PC-3 (cell line): ENCODE measurements around the gene PRKACA. TPM values are rescaled to one million over a fixed set of nuclear protein-coding genes. Genes with fewer than 3 reads are reported as not detected.

ENCODE experiments used
- ATAC-seq: fragments of 200-7000 bp; cut with Tn5 transposase; 2 replicates; pipeline ENCODE4 v1.9.1; 2020; ENCODE audit warnings: mild to moderate bottlenecking, moderate library complexity
- BruUV-seq: library from RNA; stranded (reverse); fragments of 400-500 nt; replicated peaks from 2 replicates; lab custom pipeline; 2021; lab: Mats Ljungman, UMichigan
- CTCF ChIA-PET: fragments of 300-600 bp; sonication (Branson Sonifier 250); formaldehyde crosslinking; loops from one replicate; lab custom pipeline; 2022; ENCODE audit warnings: antibody characterized with exemption; lab: Charles Lee
- POLR2A ChIA-PET: fragments of 300-600 bp; sonication (Branson Sonifier 250); formaldehyde crosslinking; loops from one replicate; lab custom pipeline; 2022; ENCODE audit warnings: antibody characterized with exemption; ENCODE audit not compliant: unreplicated experiment; lab: Charles Lee
- DNase-seq: peaks from one replicate; pipeline ENCODE4 v3.0.0-alpha.2; 2015
- H2AFZ ChIP-seq: fragments of 300-600 bp; sonication (generic); 2 replicates; pipeline ENCODE4 v1.6.0; 2016; ENCODE audit warnings: antibody characterized with exemption, low read length
- H3F3A ChIP-seq: fragments of 300-600 bp; sonication (generic); one replicate; pipeline ENCODE4 v1.6.0; 2017; ENCODE audit warnings: antibody characterized with exemption, low read length, control low read depth, mild to moderate bottlenecking; ENCODE audit not compliant: unreplicated experiment
- H3K27ac ChIP-seq: fragments of 300-600 bp; sonication (generic); 2 replicates; pipeline ENCODE4 v1.5.1; 2016; ENCODE audit warnings: mild to moderate bottlenecking, low read length
- H3K27me3 ChIP-seq: fragments of 300-600 bp; sonication (generic); 2 replicates; pipeline ENCODE4 v1.6.1; 2016; ENCODE audit warnings: low read length, mixed read lengths
- H3K36me3 ChIP-seq: fragments of 300-600 bp; sonication (generic); 2 replicates; pipeline ENCODE4 v1.6.1; 2016; ENCODE audit warnings: low read depth, mixed run types, low read length, mixed read lengths
- H3K4me1 ChIP-seq: fragments of 300-600 bp; sonication (generic); 2 replicates; pipeline ENCODE4 v1.5.1; 2016; ENCODE audit warnings: low read length; ENCODE audit not compliant: insufficient read depth
- H3K4me2 ChIP-seq: fragments of 300-600 bp; sonication (generic); 2 replicates; pipeline ENCODE4 v1.6.0; 2016; ENCODE audit warnings: low read length
- H3K4me3 ChIP-seq: fragments of 300-600 bp; sonication (generic); 2 replicates; pipeline ENCODE4 v1.5.1; 2016; ENCODE audit warnings: mild to moderate bottlenecking, low read length, mixed read lengths
- H3K79me2 ChIP-seq: fragments of 300-600 bp; sonication (generic); 2 replicates; pipeline ENCODE4 v1.6.1; 2017; ENCODE audit warnings: low read length, mixed read lengths
- H3K9ac ChIP-seq: fragments of 300-600 bp; sonication (generic); 2 replicates; pipeline ENCODE4 v1.6.0; 2016; ENCODE audit warnings: mild to moderate bottlenecking, low read length
- H3K9me2 ChIP-seq: fragments of 300-600 bp; sonication (generic); replicated peaks from 2 replicates; pipeline ENCODE4 v1.6.1; 2016; ENCODE audit warnings: mixed run types, low read length, mixed read lengths
- H3K9me3 ChIP-seq: fragments of 300-600 bp; sonication (generic); 2 replicates; pipeline ENCODE4 v1.6.1; 2016; ENCODE audit warnings: low read length, mixed read lengths
- H4K20me1 ChIP-seq: fragments of 300-600 bp; sonication (generic); 2 replicates; pipeline ENCODE4 v1.6.1; 2016; ENCODE audit warnings: low read length, mixed read lengths
- EZH2 ChIP-seq: fragments of 300-600 bp; sonication (generic); IDR thresholded peaks from one replicate; pipeline ENCODE4 v1.6.1; 2017; ENCODE audit warnings: antibody characterized with exemption, mild to moderate bottlenecking, low read length; ENCODE audit not compliant: unreplicated experiment
- EZH2phosphoT487 ChIP-seq: fragments of 300-600 bp; sonication (generic); IDR thresholded peaks from 2 replicates; pipeline ENCODE4 v1.6.1; 2018; ENCODE audit warnings: mild to moderate bottlenecking, antibody characterized with exemption, low read length, borderline replicate concordance
- intact Hi-C: fragments of 100-400 bp; cut with micrococcal nuclease; formaldehyde crosslinking; loops from 2 replicates; pipeline ENCODE4 v1.9.0; 2023
- total RNA-seq: library from RNA; depleted of rRNA; stranded (reverse); fragments of >200 nt; gene quantifications from 2 replicates; pipeline ENCODE4 v1.2.3, GENCODE V29; 2014
- TF ChIP-seq, protein P1 (sequence below): fragments of 300-600 bp; sonication (generic); conservative IDR thresholded peaks from 2 replicates; pipeline ENCODE4 v1.5.1; 2017; ENCODE audit warnings: antibody characterized with exemption, low read depth, mild to moderate bottlenecking, low read length

Gene PRKACA
- total RNA-seq, 1 experiment from 2014 or later = 50.2 TPM

DNA sequence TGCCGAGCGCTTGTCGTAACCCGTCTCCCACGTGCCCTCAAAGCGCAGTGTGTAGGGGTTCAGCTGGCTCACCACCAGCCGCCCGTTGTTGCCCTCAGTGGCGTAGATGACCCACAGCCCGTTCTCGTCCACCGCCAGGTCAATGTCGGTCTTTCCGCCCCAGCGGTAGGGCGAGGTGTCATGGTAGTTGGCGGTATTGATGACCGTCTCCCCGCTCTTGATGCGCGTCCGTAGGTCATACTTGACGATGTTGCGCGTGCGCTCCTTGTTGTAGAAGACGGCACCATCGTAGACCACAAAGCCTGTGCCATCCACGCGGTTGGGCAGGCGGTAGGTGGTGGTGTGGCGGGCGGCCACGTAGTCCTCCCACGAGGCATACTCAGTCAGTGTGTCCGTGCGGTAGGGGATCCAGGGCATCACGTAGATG, 45.3 kb upstream of the PRKACA start:
- Histone ChIP-seq H3K27ac (no peak overlapping the region), H3K79me2 (no peaks in the 10 kb centered on the region), H3K36me3 (peaks cover 4% of the 10 kb centered on the region), H3K4me2 (no peak overlapping the region), H3K4me3 (no peak overlapping the region), H3K27me3 (no peaks in the 10 kb centered on the region), H3F3A (no peaks in the 10 kb centered on the region), H4K20me1 (no peaks in the 10 kb centered on the region), H3K9ac (no peak overlapping the region), H2AFZ (no peak overlapping the region), H3K9me3 (no peaks in the 10 kb centered on the region), H3K9me2 (no peaks in the 10 kb centered on the region), H3K4me1 (no peaks in the 10 kb centered on the region)
- DNase-seq (no peak), ATAC-seq (no peak)
- CTCF ChIA-PET = no interaction called here
- TF ChIP-seq, protein P1, sequence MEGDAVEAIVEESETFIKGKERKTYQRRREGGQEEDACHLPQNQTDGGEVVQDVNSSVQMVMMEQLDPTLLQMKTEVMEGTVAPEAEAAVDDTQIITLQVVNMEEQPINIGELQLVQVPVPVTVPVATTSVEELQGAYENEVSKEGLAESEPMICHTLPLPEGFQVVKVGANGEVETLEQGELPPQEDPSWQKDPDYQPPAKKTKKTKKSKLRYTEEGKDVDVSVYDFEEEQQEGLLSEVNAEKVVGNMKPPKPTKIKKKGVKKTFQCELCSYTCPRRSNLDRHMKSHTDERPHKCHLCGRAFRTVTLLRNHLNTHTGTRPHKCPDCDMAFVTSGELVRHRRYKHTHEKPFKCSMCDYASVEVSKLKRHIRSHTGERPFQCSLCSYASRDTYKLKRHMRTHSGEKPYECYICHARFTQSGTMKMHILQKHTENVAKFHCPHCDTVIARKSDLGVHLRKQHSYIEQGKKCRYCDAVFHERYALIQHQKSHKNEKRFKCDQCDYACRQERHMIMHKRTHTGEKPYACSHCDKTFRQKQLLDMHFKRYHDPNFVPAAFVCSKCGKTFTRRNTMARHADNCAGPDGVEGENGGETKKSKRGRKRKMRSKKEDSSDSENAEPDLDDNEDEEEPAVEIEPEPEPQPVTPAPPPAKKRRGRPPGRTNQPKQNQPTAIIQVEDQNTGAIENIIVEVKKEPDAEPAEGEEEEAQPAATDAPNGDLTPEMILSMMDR = no peak
- TF ChIP-seq EZH2 (no peak), EZH2phosphoT487 (no peak)
- POLR2A ChIA-PET = no interaction called here
- intact Hi-C loops = no loop called here
- TSS peak; percentile 35 for BruUV-seq

DNA sequence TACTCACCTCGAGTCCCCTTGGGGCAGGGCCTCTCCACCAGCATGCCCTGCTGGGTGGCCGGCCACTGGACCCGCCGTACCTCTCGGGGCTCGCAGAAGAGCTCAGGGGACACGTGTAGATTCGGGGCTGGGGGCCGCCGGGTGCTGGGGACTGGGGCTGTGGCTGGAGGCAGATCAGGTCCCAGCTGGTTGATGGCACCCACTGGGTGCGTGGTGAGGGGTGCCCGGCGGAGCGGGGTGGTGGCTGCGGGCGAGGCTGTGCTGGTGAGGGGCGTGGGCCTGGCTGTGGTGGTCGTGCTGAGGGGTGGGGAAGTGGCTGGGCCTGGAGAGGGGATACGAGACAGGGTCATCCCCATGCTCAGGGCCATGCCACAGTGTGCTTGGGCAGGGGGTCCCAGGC, 43.7 kb upstream of the PRKACA start:
- POLR2A ChIA-PET = no interaction called here
- Histone ChIP-seq H3K4me2 (no peak overlapping the region), H3K79me2 (no peaks in the 10 kb centered on the region), H2AFZ (no peak overlapping the region), H3F3A (no peaks in the 10 kb centered on the region), H3K4me1 (no peaks in the 10 kb centered on the region), H4K20me1 (no peaks in the 10 kb centered on the region), H3K4me3 (no peak overlapping the region), H3K9me3 (no peaks in the 10 kb centered on the region), H3K36me3 (peaks cover 10% of the 10 kb centered on the region), H3K27me3 (no peaks in the 10 kb centered on the region), H3K9me2 (no peaks in the 10 kb centered on the region), H3K27ac (no peak overlapping the region), H3K9ac (no peak overlapping the region)
- intact Hi-C loops = no loop called here
- TF ChIP-seq, protein P1 = no peak
- no peak for TF ChIP-seq EZH2
- no peak for TF ChIP-seq EZH2phosphoT487
- no TSS peak for BruUV-seq
- DNase-seq (no peak), ATAC-seq (no peak)
- CTCF ChIA-PET = no interaction called here

DNA sequence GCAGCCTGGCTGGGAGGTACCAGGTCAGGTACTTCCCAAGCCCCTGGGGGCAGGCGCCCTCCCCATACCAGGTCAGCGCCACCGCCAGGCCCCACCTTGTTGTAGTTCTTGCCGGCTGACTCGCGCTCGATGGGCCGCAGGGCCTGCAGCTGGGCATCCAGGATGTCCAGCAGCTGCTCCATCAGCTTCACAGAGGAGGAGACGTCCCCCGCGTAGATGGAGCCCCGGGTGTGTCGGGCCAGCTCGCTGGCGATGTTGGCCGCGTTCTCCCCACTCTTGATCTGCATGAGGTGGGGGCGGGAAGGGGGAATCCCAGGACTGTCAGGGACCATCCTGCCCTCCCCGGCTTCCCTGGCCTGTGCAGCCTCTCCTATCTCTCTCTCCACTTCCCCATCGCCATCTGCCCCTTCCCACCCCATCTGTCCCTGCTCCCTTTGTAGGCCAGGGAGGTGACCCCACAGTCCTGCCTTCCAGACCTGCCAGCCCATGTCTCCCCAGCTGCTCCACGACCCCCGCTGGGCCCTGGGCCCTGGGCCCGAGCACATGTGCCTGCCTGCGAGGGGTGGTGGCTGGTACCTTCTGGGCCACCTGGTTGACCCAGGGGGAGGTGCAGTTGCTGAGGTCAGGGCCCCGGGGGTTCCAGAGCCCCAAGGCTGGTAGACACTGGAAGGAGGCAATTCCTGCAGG, 42.6 kb upstream of the PRKACA start:
- Histone ChIP-seq H3K4me1 (no peaks in the 10 kb centered on the region), H2AFZ (no peak overlapping the region), H3K9ac (no peak overlapping the region), H3K27me3 (no peaks in the 10 kb centered on the region), H3K4me2 (no peak overlapping the region), H3K79me2 (no peaks in the 10 kb centered on the region), H3K9me2 (no peaks in the 10 kb centered on the region), H3K36me3 (peaks cover 14% of the 10 kb centered on the region), H3K27ac (no peak overlapping the region), H3K4me3 (no peak overlapping the region), H3K9me3 (no peaks in the 10 kb centered on the region), H3F3A (no peaks in the 10 kb centered on the region), H4K20me1 (no peaks in the 10 kb centered on the region)
- POLR2A ChIA-PET = no interaction called here
- no peak for TF ChIP-seq EZH2
- TF ChIP-seq EZH2phosphoT487 = no peak
- TF ChIP-seq, protein P1 = no peak
- DNase-seq = no peak
- CTCF ChIA-PET = no interaction called here
- ATAC-seq = no peak
- BruUV-seq = no TSS peak
- intact Hi-C loops = no loop called here
